ENCODE results near the gene ADAMTSL1.

- TF ChIP-seq EZH2 (IDR thresholded peaks at IDR 0.05; ENCODE audit: borderline replicate concordance, insufficient read depth, low read length, poor library complexity, severe bottlenecking) (no peak), CTCF (IDR thresholded peaks at IDR 0.05; ENCODE audit: poor library complexity, severe bottlenecking) (no peak)
Measured at GRCh38 chr9:18629136-18629535, 155.2 kb downstream of the ADAMTSL1 start.

All from neural cell (in vitro differentiated cells).